HG02759 (cell line): ENCODE measurements around the gene MAP7.
"Not testable (repeated sequence)": the region's sequence is repeated elsewhere in the genome, so short reads cannot be mapped to it uniquely, and the experiment has no call there.

ENCODE experiments used
- ATAC-seq: cut with Tn5 transposase; IDR thresholded peaks from one replicate; pipeline ENCODE4 v1.9.1; 2021; ENCODE audit warnings: mild to moderate bottlenecking, moderate library complexity; ENCODE audit not compliant: unreplicated experiment

The MAP7 gene

GRCh38 chr6:136508725-136509392 is 41.4 kb downstream of the MAP7 start:
- ATAC-seq: no peak

GRCh38 chr6:136506124-136506799 is 44.0 kb downstream of the MAP7 start:
- ATAC-seq: no peak

- no peak for ATAC-seq
Measured at GRCh38 chr6:136503303-136504029, 46.8 kb downstream of the MAP7 start.

GRCh38 chr6:136502786-136503185 is 47.4 kb downstream of the MAP7 start:
- ATAC-seq: no peak

- no peak for ATAC-seq
Measured at GRCh38 chr6:136501514-136501913, 48.7 kb downstream of the MAP7 start.

- ATAC-seq: no peak
Measured at GRCh38 chr6:136501096-136501495, 49.1 kb downstream of the MAP7 start.

- no peak for ATAC-seq
Measured at GRCh38 chr6:136500414-136500813, 49.8 kb downstream of the MAP7 start.

GRCh38 chr6:136499370-136499769 is 50.9 kb downstream of the MAP7 start:
- no peak for ATAC-seq

GRCh38 chr6:136496449-136496848 is 53.8 kb downstream of the MAP7 start:
- not testable (repeated sequence) for ATAC-seq

- ATAC-seq: no peak
Measured at GRCh38 chr6:136494710-136495109, 55.5 kb downstream of the MAP7 start.

GRCh38 chr6:136494059-136494458 is 56.2 kb downstream of the MAP7 start:
- ATAC-seq: no peak

GRCh38 chr6:136492409-136492808 is 57.8 kb downstream of the MAP7 start:
- no peak for ATAC-seq

GRCh38 chr6:136491754-136492153 is 58.5 kb downstream of the MAP7 start:
- ATAC-seq: no peak

- ATAC-seq: no peak
Measured at GRCh38 chr6:136491251-136491650, 59.0 kb downstream of the MAP7 start.

GRCh38 chr6:136489689-136490033 is 60.6 kb downstream of the MAP7 start:
- ATAC-seq: not testable (repeated sequence)

GRCh38 chr6:136487759-136488425 is 62.3 kb downstream of the MAP7 start:
- no peak for ATAC-seq

- ATAC-seq: no peak
Measured at GRCh38 chr6:136486357-136486756, 63.9 kb downstream of the MAP7 start.

- no peak for ATAC-seq
Measured at GRCh38 chr6:136483906-136484305, 66.3 kb downstream of the MAP7 start.

GRCh38 chr6:136483005-136483404 is 67.2 kb downstream of the MAP7 start:
- not testable (repeated sequence) for ATAC-seq

GRCh38 chr6:136477548-136477947 is 72.7 kb downstream of the MAP7 start:
- ATAC-seq: no peak

- ATAC-seq: no peak
Measured at GRCh38 chr6:136475686-136476085, 74.5 kb downstream of the MAP7 start.

- no peak for ATAC-seq
Measured at GRCh38 chr6:136474241-136474640, 76.0 kb downstream of the MAP7 start.
